Endodermal cell (in vitro differentiated cells): ENCODE data around the gene ZMPSTE24. TPM values are rescaled to one million over a fixed set of nuclear protein-coding genes. Genes with fewer than 3 reads are reported as not detected.

Experiments
- DNase-seq: peaks from one replicate; pipeline ENCODE4 v3.0.0-alpha.2; 2017
- H3K27ac ChIP-seq: 2 replicates; pipeline ENCODE4 v1.5.1; 2013; ENCODE audit warnings: mild to moderate bottlenecking, low read depth, low read length, moderate library complexity
- H3K27me3 ChIP-seq: 2 replicates; pipeline ENCODE4 v1.6.1; 2013; ENCODE audit warnings: mild to moderate bottlenecking, low read length, moderate library complexity; ENCODE audit not compliant: insufficient read depth, control insufficient read depth, poor library complexity, severe bottlenecking
- H3K36me3 ChIP-seq: 2 replicates; pipeline ENCODE4 v1.7.0; 2013; ENCODE audit warnings: mild to moderate bottlenecking, low read length, moderate library complexity; ENCODE audit not compliant: control insufficient read depth, insufficient read depth
- H3K4me1 ChIP-seq: one replicate; pipeline ENCODE4 v1.7.0; 2013; ENCODE audit warnings: low read length; ENCODE audit not compliant: control insufficient read depth, insufficient read depth
- H3K4me3 ChIP-seq: 2 replicates; pipeline ENCODE4 v1.5.1; 2013; ENCODE audit warnings: mild to moderate bottlenecking, low read length, moderate library complexity
- H3K9ac ChIP-seq: 2 replicates; pipeline ENCODE4 v1.6.1; 2013; ENCODE audit warnings: mild to moderate bottlenecking, low read length, moderate library complexity; ENCODE audit not compliant: poor library complexity, severe bottlenecking; ENCODE audit errors: extremely low read depth
- H3K9me3 ChIP-seq: 2 replicates; pipeline ENCODE4 v1.6.1; 2013; ENCODE audit warnings: mild to moderate bottlenecking, low read length, moderate library complexity; ENCODE audit not compliant: control insufficient read depth
- H3K27ac Mint-ChIP-seq: 2 replicates; pipeline ENCODE4 v1.8.0; 2020; ENCODE audit warnings: mixed read lengths
- H3K27me3 Mint-ChIP-seq: 2 replicates; pipeline ENCODE4 v1.8.0; 2021; ENCODE audit warnings: mild to moderate bottlenecking, mixed read lengths; ENCODE audit not compliant: insufficient read depth
- H3K36me3 Mint-ChIP-seq: 2 replicates; pipeline ENCODE4 v1.8.0; 2020; ENCODE audit warnings: low read depth, mixed read lengths
- H3K4me1 Mint-ChIP-seq: 2 replicates; pipeline ENCODE4 v1.8.0; 2020; ENCODE audit warnings: mixed read lengths
- H3K4me3 Mint-ChIP-seq: 2 replicates; pipeline ENCODE4 v1.8.0; 2020; ENCODE audit warnings: mild to moderate bottlenecking, moderate library complexity, mixed read lengths
- H3K9me3 Mint-ChIP-seq: 2 replicates; pipeline ENCODE4 v1.8.0; 2020; ENCODE audit warnings: mild to moderate bottlenecking, mixed read lengths
- WGBS, 2 experiments: methylation state at CpG; one replicate each; pipeline versions ENCODE4 v1.1.5 to v1.1.7; 2013; ENCODE audit warnings: missing lambda C conversion rate in 2 of 2, mixed read lengths in 1 of 2; ENCODE audit not compliant: insufficient coverage in 1 of 2, insufficient read length in 1 of 2; 5-methylcytosine and 5-hydroxymethylcytosine counted together
- total RNA-seq, 2 donors: library from RNA; stranded (reverse); fragmentation: NEBNext Ultra II Directional in 1 of 2; extraction: Animal tissue kit (Norgen Biotek cat#: 25700) in 1 of 2; gene quantifications; 2 replicates in 1 of 2; 3 replicates in 1 of 2; pipeline ENCODE4 v1.2.1, GENCODE V29; 2021
- TF ChIP-seq, protein P1 (sequence below): fragments of 200-600 bp; sonication (generic); conservative IDR thresholded peaks from 2 replicates; pipeline ENCODE4 v1.5.0; 2021; ENCODE audit warnings: antibody characterized with exemption, mild to moderate bottlenecking

Gene ZMPSTE24
- total RNA-seq, 2 donors from 2014 or later = 41.4 to 42.4 TPM

GRCh38 chr1:40332695-40333094 lies 74.7 kb downstream of the ZMPSTE24 start:
- 83% methylated on average over 1 of the region's 1 CpG; no CpG with 5 or more reads in 1 of the 2 experiments for WGBS, 2 experiments
- no peaks in the 10 kb centered on the region for H3K27me3 ChIP-seq
- Mint-ChIP-seq H3K4me1 (no peaks in the 10 kb centered on the region), H3K27ac (no peak overlapping the region), H3K9me3 (peaks cover 10% of the 10 kb centered on the region), H3K36me3 (no peaks in the 10 kb centered on the region), H3K4me3 (no peak overlapping the region), H3K27me3 (peaks cover 9% of the 10 kb centered on the region)
- no peaks in the 10 kb centered on the region for H3K36me3 ChIP-seq
- TF ChIP-seq, protein P1, sequence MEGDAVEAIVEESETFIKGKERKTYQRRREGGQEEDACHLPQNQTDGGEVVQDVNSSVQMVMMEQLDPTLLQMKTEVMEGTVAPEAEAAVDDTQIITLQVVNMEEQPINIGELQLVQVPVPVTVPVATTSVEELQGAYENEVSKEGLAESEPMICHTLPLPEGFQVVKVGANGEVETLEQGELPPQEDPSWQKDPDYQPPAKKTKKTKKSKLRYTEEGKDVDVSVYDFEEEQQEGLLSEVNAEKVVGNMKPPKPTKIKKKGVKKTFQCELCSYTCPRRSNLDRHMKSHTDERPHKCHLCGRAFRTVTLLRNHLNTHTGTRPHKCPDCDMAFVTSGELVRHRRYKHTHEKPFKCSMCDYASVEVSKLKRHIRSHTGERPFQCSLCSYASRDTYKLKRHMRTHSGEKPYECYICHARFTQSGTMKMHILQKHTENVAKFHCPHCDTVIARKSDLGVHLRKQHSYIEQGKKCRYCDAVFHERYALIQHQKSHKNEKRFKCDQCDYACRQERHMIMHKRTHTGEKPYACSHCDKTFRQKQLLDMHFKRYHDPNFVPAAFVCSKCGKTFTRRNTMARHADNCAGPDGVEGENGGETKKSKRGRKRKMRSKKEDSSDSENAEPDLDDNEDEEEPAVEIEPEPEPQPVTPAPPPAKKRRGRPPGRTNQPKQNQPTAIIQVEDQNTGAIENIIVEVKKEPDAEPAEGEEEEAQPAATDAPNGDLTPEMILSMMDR = no peak
- no peaks in the 10 kb centered on the region for H3K4me1 ChIP-seq
- no peak overlapping the region for H3K27ac ChIP-seq
- no peak for DNase-seq
- H3K9ac ChIP-seq = no peak overlapping the region
- peaks cover 7% of the 10 kb centered on the region for H3K9me3 ChIP-seq
- no peak overlapping the region for H3K4me3 ChIP-seq

GRCh38 chr1:40337443-40337842 lies 79.4 kb downstream of the ZMPSTE24 start:
- TF ChIP-seq, protein P1 = no peak
- Mint-ChIP-seq H3K9me3 (peaks cover 4% of the 10 kb centered on the region), H3K4me3 (no peak overlapping the region), H3K4me1 (peaks cover 5% of the 10 kb centered on the region), H3K36me3 (no peaks in the 10 kb centered on the region), H3K27ac (no peak overlapping the region), H3K27me3 (peaks cover 22% of the 10 kb centered on the region)
- no peak for DNase-seq
- H3K4me3 ChIP-seq = no peak overlapping the region
- no peaks in the 10 kb centered on the region for H3K36me3 ChIP-seq
- WGBS, 2 experiments = 86 to 98% methylated on average over 3 to 8 of the region's 8 CpGs
- no peaks in the 10 kb centered on the region for H3K27me3 ChIP-seq
- no peaks in the 10 kb centered on the region for H3K4me1 ChIP-seq
- no peak overlapping the region for H3K27ac ChIP-seq
- peaks cover 6% of the 10 kb centered on the region for H3K9me3 ChIP-seq
- no peak overlapping the region for H3K9ac ChIP-seq

DNA sequence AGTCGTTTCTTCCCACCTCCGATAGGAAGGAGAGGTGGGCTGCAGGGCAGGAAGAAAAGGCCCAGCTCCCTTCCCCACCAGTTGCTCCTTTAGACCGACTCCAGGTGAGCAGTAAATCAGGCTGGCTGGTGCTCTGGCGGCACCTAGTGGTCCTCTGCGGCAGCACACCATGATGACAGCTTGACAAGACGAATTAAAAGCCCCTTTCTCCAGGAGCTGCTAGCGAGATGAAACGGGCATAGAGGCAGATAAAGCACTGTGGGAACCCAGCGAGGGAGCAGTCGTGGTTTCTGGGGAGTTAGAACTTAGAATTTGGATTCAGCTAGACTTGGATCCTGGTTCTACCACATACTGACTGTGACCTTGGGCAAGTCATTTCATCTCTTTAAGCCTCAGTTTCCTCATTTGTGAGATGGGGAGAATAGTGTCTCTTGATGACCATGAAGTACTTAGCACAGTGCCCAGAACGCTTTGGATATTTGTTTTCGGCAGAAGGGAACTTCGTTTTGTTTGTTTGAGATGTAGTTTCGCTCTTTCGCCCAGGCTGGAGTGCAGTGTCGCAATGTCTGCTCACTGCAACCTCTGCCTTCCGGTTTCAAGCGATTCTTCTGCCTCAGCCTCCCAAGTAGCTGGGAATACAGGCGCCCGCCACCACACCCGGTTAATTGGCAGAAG lies 80.8 kb downstream of the ZMPSTE24 start:
- Mint-ChIP-seq H3K4me1 (peaks cover 5% of the 10 kb centered on the region), H3K9me3 (no peaks in the 10 kb centered on the region), H3K27ac (no peak overlapping the region), H3K27me3 (peaks cover 26% of the 10 kb centered on the region), H3K36me3 (no peaks in the 10 kb centered on the region), H3K4me3 (no peak overlapping the region)
- Histone ChIP-seq H3K27me3 (no peaks in the 10 kb centered on the region), H3K9ac (no peak overlapping the region), H3K36me3 (no peaks in the 10 kb centered on the region), H3K9me3 (peaks cover 6% of the 10 kb centered on the region), H3K4me3 (no peak overlapping the region), H3K27ac (no peak overlapping the region), H3K4me1 (no peaks in the 10 kb centered on the region)
- WGBS, 2 experiments = 51 to 52% methylated on average over 18 to 21 of the region's 21 CpGs
- TF ChIP-seq, protein P1 = peak; percentile 98
- peak; percentile 99 for DNase-seq
